GM12892 (cell line): ENCODE data around the gene FAR2.

Source experiments
- POLR2A ChIP-seq: IDR thresholded peaks from 2 replicates; pipeline ENCODE4 v1.6.1; 2011; ENCODE audit warnings: low read depth, low read length, control low read depth
- POLR2AphosphoS5 ChIP-seq: IDR thresholded peaks from 2 replicates; pipeline ENCODE4 v1.6.1; 2011; ENCODE audit warnings: low read depth, low read length, control low read depth
- TAF1 ChIP-seq: IDR thresholded peaks from 2 replicates; pipeline ENCODE4 v1.6.1; 2011; ENCODE audit warnings: low read depth, mild to moderate bottlenecking, control low read depth, low read length, borderline replicate concordance

DNA sequence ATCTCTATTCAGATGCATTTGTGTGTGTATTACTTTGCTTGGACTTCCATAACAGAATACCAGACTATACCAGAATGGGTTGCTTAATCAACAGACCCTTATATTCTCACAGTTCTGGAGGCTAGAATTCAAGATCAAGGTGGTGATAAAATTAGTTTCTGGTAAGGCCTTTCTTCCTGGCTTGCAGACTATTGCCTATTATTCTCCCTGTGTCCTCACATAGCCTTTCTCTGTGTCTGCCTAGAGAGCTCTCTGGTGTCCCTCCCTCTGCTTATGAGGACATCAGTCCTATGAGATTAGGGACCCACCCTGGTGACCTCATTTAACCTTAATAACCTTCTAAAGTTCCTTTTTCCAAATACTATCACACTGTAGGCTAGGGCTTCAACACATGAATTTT is 106.0 kb downstream of the FAR2 start:
- TF ChIP-seq POLR2A (no peak), POLR2AphosphoS5 (no peak), TAF1 (no peak)
